Mesothelial cell of epicardium (in vitro differentiated cells): Measurements from ENCODE around the gene C4BPB. TPM values are rescaled to one million over a fixed set of nuclear protein-coding genes. Genes with fewer than 3 reads are reported as not detected.

Experiments
- DNase-seq, 2 experiments: peaks; one replicate each; pipeline ENCODE4 v3.0.0; 2021; ENCODE audit warnings: low spot score in 2 of 2; ENCODE audit not compliant: unreplicated experiment in 2 of 2
- H3K27ac Mint-ChIP-seq: 2 replicates; pipeline ENCODE4 v1.8.0; 2021; ENCODE audit warnings: mixed read lengths
- H3K27me3 Mint-ChIP-seq: 2 replicates; pipeline ENCODE4 v1.8.0; 2021; ENCODE audit warnings: low read depth, mixed read lengths
- H3K36me3 Mint-ChIP-seq: 2 replicates; pipeline ENCODE4 v1.8.0; 2021; ENCODE audit warnings: mixed read lengths
- H3K4me1 Mint-ChIP-seq: 2 replicates; pipeline ENCODE4 v1.8.0; 2021; ENCODE audit warnings: mixed read lengths
- H3K4me3 Mint-ChIP-seq: 2 replicates; pipeline ENCODE4 v1.8.0; 2021; ENCODE audit warnings: mild to moderate bottlenecking, moderate library complexity, mixed read lengths
- H3K9me3 Mint-ChIP-seq: 2 replicates; pipeline ENCODE4 v1.8.0; 2021; ENCODE audit warnings: mixed read lengths
- CTCF ChIP-seq: fragments of 200-600 bp; sonication (generic); IDR thresholded peaks from one replicate; pipeline ENCODE4 v1.5.0; 2021; ENCODE audit warnings: antibody characterized with exemption; ENCODE audit not compliant: unreplicated experiment
- total RNA-seq: library from RNA; stranded (reverse); gene quantifications from 3 replicates; pipeline ENCODE4 v1.2.1, GENCODE V29; 2021

C4BPB gene
- total RNA-seq, 1 donor from 2014 or later, result not detected

GRCh38 chr1:207056673-207057072 is 32.0 kb upstream of the C4BPB start:
- no peak for TF ChIP-seq CTCF
- DNase-seq, result no peak
- Mint-ChIP-seq H3K4me3 (no peak overlapping the region), H3K9me3 (no peaks in the 10 kb centered on the region), H3K27ac (no peak overlapping the region), H3K36me3 (no peaks in the 10 kb centered on the region), H3K27me3 (no peaks in the 10 kb centered on the region), H3K4me1 (peaks cover 17% of the 10 kb centered on the region)

GRCh38 chr1:207058252-207058651 is 30.4 kb upstream of the C4BPB start:
- no peak overlapping the region for H3K4me3 Mint-ChIP-seq
- DNase-seq, result no peak
- TF ChIP-seq CTCF, result no peak
- peaks cover 3% of the 10 kb centered on the region for H3K4me1 Mint-ChIP-seq
- no peaks in the 10 kb centered on the region for H3K27me3 Mint-ChIP-seq
- peaks cover 12% of the 10 kb centered on the region for H3K36me3 Mint-ChIP-seq
- no peak overlapping the region for H3K27ac Mint-ChIP-seq
- no peaks in the 10 kb centered on the region for H3K9me3 Mint-ChIP-seq

GRCh38 chr1:207058878-207059867 is 29.5 kb upstream of the C4BPB start:
- H3K27me3 Mint-ChIP-seq, result no peaks in the 10 kb centered on the region

GRCh38 chr1:207059881-207060280 is 28.8 kb upstream of the C4BPB start:
- Mint-ChIP-seq H3K27ac (no peak overlapping the region), H3K4me3 (no peak overlapping the region), H3K36me3 (peaks cover 17% of the 10 kb centered on the region), H3K27me3 (no peaks in the 10 kb centered on the region), H3K4me1 (no peaks in the 10 kb centered on the region), H3K9me3 (no peaks in the 10 kb centered on the region)
- TF ChIP-seq CTCF, result no peak
- no peak for DNase-seq

More at GRCh38 chr1:207058878-207059867, 29.5 kb upstream of the C4BPB start:
- H3K4me3 Mint-ChIP-seq, result no peak overlapping the region
- no peak for TF ChIP-seq CTCF
- no peaks in the 10 kb centered on the region for H3K9me3 Mint-ChIP-seq
- no peak for DNase-seq
- peaks cover 16% of the 10 kb centered on the region for H3K36me3 Mint-ChIP-seq
- no peak overlapping the region for H3K27ac Mint-ChIP-seq
- no peaks in the 10 kb centered on the region for H3K4me1 Mint-ChIP-seq

- DNase-seq, result no peak
- Mint-ChIP-seq H3K4me1 (no peaks in the 10 kb centered on the region), H3K4me3 (no peak overlapping the region), H3K36me3 (peaks cover 21% of the 10 kb centered on the region), H3K9me3 (no peaks in the 10 kb centered on the region), H3K27me3 (no peaks in the 10 kb centered on the region), H3K27ac (no peak overlapping the region)
- no peak for TF ChIP-seq CTCF
These were observed 28.1 kb upstream of the C4BPB start for GRCh38 chr1:207060596-207060995.
